HG03469 (cell line): ENCODE data around the gene SOX6.

Experiments used
- ATAC-seq: cut with Tn5 transposase; IDR thresholded peaks from one replicate; pipeline ENCODE4 v1.9.1; 2021; ENCODE audit warnings: mild to moderate bottlenecking, moderate library complexity, moderate number of reproducible peaks; ENCODE audit not compliant: unreplicated experiment

Gene SOX6

GRCh38 chr11:16365581-16366228 is 9.4 kb upstream of the SOX6 start:
- ATAC-seq, result no peak

- no peak for ATAC-seq
These were observed 7.9 kb upstream of the SOX6 start for GRCh38 chr11:16364254-16364653.

- no peak for ATAC-seq
These were observed 7.4 kb upstream of the SOX6 start for GRCh38 chr11:16363706-16364105.

- no peak for ATAC-seq
These were observed 4.9 kb upstream of the SOX6 start for GRCh38 chr11:16361108-16361865.

GRCh38 chr11:16359369-16359768 is 3.0 kb upstream of the SOX6 start:
- no peak for ATAC-seq

- ATAC-seq, result no peak
These were observed 2.4 kb upstream of the SOX6 start for GRCh38 chr11:16358726-16359125.

- ATAC-seq, result no peak
These were observed 1.4 kb upstream of the SOX6 start for GRCh38 chr11:16357775-16358174.

GRCh38 chr11:16356761-16357393 is 531 bp upstream of the SOX6 start:
- no peak for ATAC-seq

- ATAC-seq, result no peak
These were observed 3.6 kb downstream of the SOX6 start for GRCh38 chr11:16352707-16353106.

- no peak for ATAC-seq
These were observed 6.2 kb downstream of the SOX6 start for GRCh38 chr11:16350125-16350524.

- ATAC-seq, result no peak
These were observed 8.2 kb downstream of the SOX6 start for GRCh38 chr11:16347928-16348685.

GRCh38 chr11:16346975-16347374 is 9.4 kb downstream of the SOX6 start:
- ATAC-seq, result no peak

- no peak for ATAC-seq
These were observed 14.5 kb downstream of the SOX6 start for GRCh38 chr11:16341853-16342252.

- ATAC-seq, result no peak
These were observed 18.0 kb downstream of the SOX6 start for GRCh38 chr11:16338393-16338792.

- no peak for ATAC-seq
These were observed 18.7 kb downstream of the SOX6 start for GRCh38 chr11:16337421-16338213.

- no peak for ATAC-seq
These were observed 19.6 kb downstream of the SOX6 start for GRCh38 chr11:16336721-16337120.

GRCh38 chr11:16336204-16336603 is 20.1 kb downstream of the SOX6 start:
- ATAC-seq, result no peak

- ATAC-seq, result no peak
These were observed 20.9 kb downstream of the SOX6 start for GRCh38 chr11:16335236-16335962.

- no peak for ATAC-seq
These were observed 29.6 kb downstream of the SOX6 start for GRCh38 chr11:16326679-16327297.
